Parathyroid adenoma (tissue), 2 donors: ENCODE results near the gene PLD3.

Experiments
- H2AFZ ChIP-seq: fragments of 300-600 bp; sonication (generic); one replicate; pipeline ENCODE4 v1.7.0; 2017; ENCODE audit warnings: antibody characterized with exemption, mild to moderate bottlenecking
- H3K27ac ChIP-seq: fragments of 300-600 bp; sonication (generic); one replicate; pipeline ENCODE4 v1.7.0; 2017
- H3K27me3 ChIP-seq: fragments of 300-600 bp; sonication (generic); one replicate; pipeline ENCODE4 v1.7.0; 2017; ENCODE audit warnings: low read length; ENCODE audit not compliant: control insufficient read depth, insufficient read depth
- H3K36me3 ChIP-seq: fragments of 300-600 bp; sonication (generic); one replicate; pipeline ENCODE4 v1.7.0; 2017; ENCODE audit warnings: low read length; ENCODE audit not compliant: control insufficient read depth, insufficient read depth
- H3K4me1 ChIP-seq: fragments of 300-600 bp; sonication (generic); one replicate; pipeline ENCODE4 v1.7.0; 2017; ENCODE audit warnings: control low read depth
- H3K4me2 ChIP-seq: fragments of 300-600 bp; sonication (generic); one replicate; pipeline ENCODE4 v1.7.0; 2017; ENCODE audit warnings: low read length
- H3K4me3 ChIP-seq: fragments of 300-600 bp; sonication (generic); one replicate; pipeline ENCODE4 v1.7.0; 2017; ENCODE audit warnings: low read depth, low read length
- H3K79me2 ChIP-seq: fragments of 300-600 bp; sonication (generic); one replicate; pipeline ENCODE4 v1.7.0; 2017; ENCODE audit warnings: control low read depth
- H3K9ac ChIP-seq: fragments of 300-600 bp; sonication (generic); one replicate; pipeline ENCODE4 v1.7.0; 2017; ENCODE audit warnings: mild to moderate bottlenecking
- H3K9me3 ChIP-seq: fragments of 300-600 bp; sonication (generic); one replicate; pipeline ENCODE4 v1.7.0; 2017; ENCODE audit warnings: low read length; ENCODE audit not compliant: control insufficient read depth
- CTCF ChIP-seq: fragments of 300-600 bp; sonication (generic); IDR thresholded peaks from one replicate; pipeline ENCODE4 v1.7.0; 2017; ENCODE audit warnings: antibody characterized with exemption, mild to moderate bottlenecking
- donor health status: primary hyperparathyroidism.

Gene PLD3

DNA sequence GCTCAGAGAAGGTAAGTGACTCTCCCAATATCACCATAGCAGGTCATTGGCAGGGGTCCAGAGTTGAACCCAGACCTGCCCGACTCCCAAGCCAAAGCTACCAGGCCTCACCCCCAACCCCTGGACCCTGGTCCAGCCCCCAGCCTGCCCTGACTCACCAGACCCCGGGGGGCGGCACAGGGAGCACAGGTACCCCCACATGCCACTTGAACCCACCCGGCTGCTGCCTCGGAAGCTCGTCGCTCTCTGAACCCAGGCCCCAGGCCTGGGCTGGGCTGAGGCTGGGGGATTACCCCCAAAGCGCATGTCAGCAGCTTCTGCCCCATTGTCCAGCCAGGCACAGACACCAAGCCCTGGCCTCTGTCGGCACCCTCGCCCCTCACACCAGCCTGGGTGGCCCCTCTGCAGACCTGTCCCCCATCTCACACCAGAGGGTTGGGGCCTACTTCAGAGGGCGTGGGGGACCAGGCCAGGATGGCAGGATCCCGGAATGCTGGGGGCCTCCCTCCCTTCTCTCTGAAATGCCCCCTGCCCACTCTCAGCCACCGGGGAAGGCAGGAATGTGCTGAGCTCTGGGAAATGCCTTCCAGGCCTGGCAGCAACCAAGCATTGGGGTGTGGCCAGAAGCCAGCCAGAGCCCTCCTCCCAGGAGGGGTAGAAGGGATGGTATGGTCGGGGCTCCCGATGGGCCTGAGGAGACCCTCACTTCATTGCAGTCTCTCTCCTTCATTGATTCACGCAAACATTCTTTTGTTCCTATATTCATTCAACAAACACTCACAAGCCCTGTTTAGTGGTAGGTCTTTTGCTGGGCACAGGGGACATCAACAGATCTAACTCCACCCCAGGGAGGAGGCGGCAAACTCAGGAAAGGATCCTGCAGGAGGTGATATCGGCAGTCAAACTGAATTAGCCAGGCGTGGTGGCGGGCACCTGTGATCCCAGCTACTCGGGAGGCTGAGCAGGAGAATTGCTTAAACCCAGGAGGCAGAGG lies 66.3 kb downstream of the PLD3 start:
- no peaks in the 10 kb centered on the region for H3K79me2 ChIP-seq
- no peak overlapping the region for H3K9ac ChIP-seq
- H3K27ac ChIP-seq: peak overlapping the region; percentile 40
- peak overlapping the region; percentile 69 for H2AFZ ChIP-seq
- no peaks in the 10 kb centered on the region for H3K27me3 ChIP-seq
- H3K36me3 ChIP-seq: no peaks in the 10 kb centered on the region
- H3K4me2 ChIP-seq: peak overlapping the region; percentile 52
- TF ChIP-seq CTCF: no peak
- no peak overlapping the region for H3K4me3 ChIP-seq
- peaks cover 45% of the 10 kb centered on the region for H3K4me1 ChIP-seq
- no peaks in the 10 kb centered on the region for H3K9me3 ChIP-seq

- Histone ChIP-seq H2AFZ (no peak overlapping the region), H3K27me3 (no peaks in the 10 kb centered on the region), H3K9me3 (no peaks in the 10 kb centered on the region), H3K79me2 (no peaks in the 10 kb centered on the region), H3K4me1 (peaks cover 45% of the 10 kb centered on the region), H3K9ac (no peak overlapping the region), H3K36me3 (no peaks in the 10 kb centered on the region), H3K4me3 (no peak overlapping the region), H3K4me2 (no peak overlapping the region), H3K27ac (peak overlapping the region; percentile 88)
- no peak for TF ChIP-seq CTCF
Observed at GRCh38 chr19:40415768-40416167, 67.3 kb downstream of the PLD3 start.

DNA sequence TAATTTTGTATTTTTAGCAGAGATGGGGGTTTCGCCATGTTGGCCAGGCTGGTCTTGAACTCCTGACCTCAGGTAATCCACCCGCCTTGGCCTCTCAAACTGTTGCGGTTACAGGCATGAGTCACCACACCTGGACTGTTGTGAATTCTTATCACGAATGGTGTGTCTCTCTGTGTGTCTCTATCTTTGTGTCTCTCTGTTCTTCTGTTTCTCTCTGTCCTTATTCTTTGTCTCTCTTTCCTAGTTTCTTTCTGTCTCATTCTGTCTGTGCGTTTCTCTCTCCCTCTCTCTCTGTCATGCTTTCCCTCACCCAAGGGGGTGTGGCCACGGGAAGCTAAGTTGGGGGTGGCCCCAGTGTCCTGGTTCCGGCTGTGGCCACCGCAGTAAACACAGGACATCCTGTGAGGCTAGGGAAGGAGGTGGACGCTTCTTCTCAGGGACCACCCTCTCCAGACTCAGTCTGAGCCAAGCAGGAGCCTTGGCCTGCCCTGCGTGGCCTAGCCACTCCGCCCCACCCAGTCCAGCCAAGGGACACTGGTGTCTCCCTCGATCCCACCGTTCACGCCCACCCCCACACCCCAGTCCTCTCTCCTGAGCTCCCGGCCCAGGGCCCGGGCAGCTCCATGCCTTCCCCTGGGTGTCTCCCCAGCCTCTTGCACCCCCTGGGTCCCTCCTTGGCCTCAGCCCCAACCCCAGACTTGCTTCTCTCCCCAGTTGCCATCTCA lies 68.6 kb downstream of the PLD3 start:
- Histone ChIP-seq H3K9ac (no peak overlapping the region), H3K4me2 (peak overlapping the region; percentile 55), H3K27ac (peak overlapping the region; percentile 88), H3K4me1 (peaks cover 40% of the 10 kb centered on the region), H3K9me3 (no peaks in the 10 kb centered on the region), H3K4me3 (peak overlapping the region; percentile 5), H3K27me3 (no peaks in the 10 kb centered on the region), H3K36me3 (no peaks in the 10 kb centered on the region), H2AFZ (peak overlapping the region; percentile 71), H3K79me2 (no peaks in the 10 kb centered on the region)
- no peak for TF ChIP-seq CTCF

GRCh38 chr19:40417643-40417981 lies 69.1 kb downstream of the PLD3 start:
- peak overlapping the region; percentile 55 for H3K4me2 ChIP-seq
- no peaks in the 10 kb centered on the region for H3K27me3 ChIP-seq
- no peaks in the 10 kb centered on the region for H3K79me2 ChIP-seq
- peak overlapping the region; percentile 88 for H3K27ac ChIP-seq
- H2AFZ ChIP-seq: peak overlapping the region; percentile 71
- H3K9me3 ChIP-seq: no peaks in the 10 kb centered on the region
- no peak overlapping the region for H3K9ac ChIP-seq
- TF ChIP-seq CTCF: no peak
- peak overlapping the region; percentile 5 for H3K4me3 ChIP-seq
- H3K36me3 ChIP-seq: no peaks in the 10 kb centered on the region
- peaks cover 38% of the 10 kb centered on the region for H3K4me1 ChIP-seq
